Astrocyte (in vitro differentiated cells and primary cell): ENCODE results near the gene C10orf62. TPM values are rescaled to one million over a fixed set of nuclear protein-coding genes. Genes with fewer than 3 reads are reported as not detected.

Source experiments
- DNase-seq: peaks from one replicate; pipeline ENCODE4 v3.0.0-alpha.2; 2010; ENCODE audit warnings: low read depth
- FAIRE-seq: peaks from 2 replicates; lab custom pipeline; 2011; peaks lifted over from hg19 to GRCh38; lab: Jason Lieb, UNC
- H2AFZ ChIP-seq: 2 replicates; pipeline ENCODE4 v1.6.0; 2012; ENCODE audit warnings: low read depth, low read length, inconsistent platforms
- H3K27ac ChIP-seq: 2 replicates; pipeline ENCODE4 v1.5.1; 2011; ENCODE audit warnings: low read depth, low read length, inconsistent platforms
- H3K27me3 ChIP-seq: 2 replicates; pipeline ENCODE4 v1.6.0; 2011; ENCODE audit warnings: low read length, inconsistent platforms; ENCODE audit not compliant: insufficient read depth
- H3K36me3 ChIP-seq: 2 replicates; pipeline ENCODE4 v1.5.1; 2011; ENCODE audit warnings: low read length, inconsistent platforms; ENCODE audit not compliant: insufficient read depth
- H3K4me1 ChIP-seq: 2 replicates; pipeline ENCODE4 v1.5.1; 2011; ENCODE audit warnings: low read length, inconsistent platforms; ENCODE audit not compliant: insufficient read depth
- H3K4me2 ChIP-seq: 2 replicates; pipeline ENCODE4 v1.6.0; 2012; ENCODE audit warnings: low read length, inconsistent platforms
- H3K4me3 ChIP-seq: 2 replicates; pipeline ENCODE4 v1.5.1; 2011; ENCODE audit warnings: low read depth, mild to moderate bottlenecking, low read length, inconsistent platforms; ENCODE audit not compliant: insufficient read depth
- H3K79me2 ChIP-seq: 2 replicates; pipeline ENCODE4 v1.6.0; 2012; ENCODE audit warnings: mild to moderate bottlenecking, low read length, inconsistent platforms; ENCODE audit not compliant: insufficient read depth
- H3K9ac ChIP-seq: 2 replicates; pipeline ENCODE4 v1.6.0; 2012; ENCODE audit warnings: mild to moderate bottlenecking, low read length, inconsistent platforms
- H3K9me3 ChIP-seq: 2 replicates; pipeline ENCODE4 v1.5.1; 2012; ENCODE audit warnings: low read depth, mild to moderate bottlenecking, low read length, inconsistent platforms; ENCODE audit not compliant: insufficient read depth
- H4K20me1 ChIP-seq: 2 replicates; pipeline ENCODE4 v1.6.0; 2012; ENCODE audit warnings: low read length, inconsistent platforms; ENCODE audit not compliant: insufficient read depth
- H3K27ac Mint-ChIP-seq: one replicate; pipeline ENCODE4 v1.8.0; 2021; ENCODE audit warnings: mild to moderate bottlenecking, mixed read lengths; ENCODE audit not compliant: unreplicated experiment
- H3K27me3 Mint-ChIP-seq: one replicate; pipeline ENCODE4 v1.8.0; 2021; ENCODE audit warnings: low read depth, mixed read lengths; ENCODE audit not compliant: unreplicated experiment
- H3K36me3 Mint-ChIP-seq: one replicate; pipeline ENCODE4 v1.8.0; 2021; ENCODE audit warnings: low read depth, mixed read lengths; ENCODE audit not compliant: unreplicated experiment
- H3K4me1 Mint-ChIP-seq: one replicate; pipeline ENCODE4 v1.8.0; 2021; ENCODE audit warnings: low read depth, mixed read lengths; ENCODE audit not compliant: unreplicated experiment
- H3K4me3 Mint-ChIP-seq: one replicate; pipeline ENCODE4 v1.8.0; 2021; ENCODE audit warnings: mild to moderate bottlenecking, moderate library complexity, mixed read lengths; ENCODE audit not compliant: unreplicated experiment
- H3K9me3 Mint-ChIP-seq: one replicate; pipeline ENCODE4 v1.8.0; 2021; ENCODE audit warnings: mild to moderate bottlenecking, mixed read lengths; ENCODE audit not compliant: unreplicated experiment
- EZH2 ChIP-seq: IDR thresholded peaks from 2 replicates; pipeline ENCODE4 v1.6.1; 2012; ENCODE audit warnings: mild to moderate bottlenecking, low read length, inconsistent platforms; ENCODE audit not compliant: insufficient read depth
- total RNA-seq: library from RNA; stranded (reverse); gene quantifications from 2 replicates; pipeline ENCODE4 v1.2.1, GENCODE V29; 2021
- TF ChIP-seq, protein P1 (sequence below): IDR thresholded peaks from 2 replicates; pipeline ENCODE4 v1.5.1; 2011; ENCODE audit warnings: low read depth, mild to moderate bottlenecking, inconsistent platforms, low read length, moderate library complexity; ENCODE audit not compliant: insufficient read depth

C10orf62 gene
- total RNA-seq, 1 donor from 2014 or later, result not detected

DNA sequence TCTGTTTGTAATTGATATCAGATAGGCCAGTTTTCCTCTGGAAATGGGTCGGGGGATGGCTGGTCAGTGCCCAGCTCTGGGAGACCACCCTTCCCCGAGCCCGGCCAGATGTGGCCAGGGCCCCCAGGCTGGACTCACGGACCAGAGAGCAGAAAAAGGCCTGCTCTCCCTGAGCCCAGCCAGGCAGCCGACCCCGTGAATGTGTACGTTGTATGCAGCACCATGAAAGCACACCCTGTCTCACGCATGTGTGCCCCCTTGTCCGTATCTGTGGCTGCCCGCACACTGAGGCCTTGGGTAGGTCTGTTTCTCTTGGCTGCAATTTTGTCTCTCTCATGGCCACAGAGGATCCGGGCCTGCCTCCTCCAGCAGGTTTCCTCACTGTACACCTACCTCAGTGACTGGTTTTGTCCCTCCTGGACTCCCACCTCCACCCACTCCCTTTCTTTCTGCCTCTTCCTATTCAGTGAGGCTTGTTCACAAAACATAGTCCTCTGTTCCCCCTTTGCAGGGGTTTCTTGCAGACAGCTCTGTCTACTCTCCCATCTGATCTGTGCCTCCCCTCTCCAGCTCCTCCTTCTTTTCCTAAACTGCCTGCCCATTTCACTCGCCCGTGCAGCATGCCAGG is 40.6 kb upstream of the C10orf62 start:
- no peak for TF ChIP-seq EZH2
- TF ChIP-seq, protein P1, sequence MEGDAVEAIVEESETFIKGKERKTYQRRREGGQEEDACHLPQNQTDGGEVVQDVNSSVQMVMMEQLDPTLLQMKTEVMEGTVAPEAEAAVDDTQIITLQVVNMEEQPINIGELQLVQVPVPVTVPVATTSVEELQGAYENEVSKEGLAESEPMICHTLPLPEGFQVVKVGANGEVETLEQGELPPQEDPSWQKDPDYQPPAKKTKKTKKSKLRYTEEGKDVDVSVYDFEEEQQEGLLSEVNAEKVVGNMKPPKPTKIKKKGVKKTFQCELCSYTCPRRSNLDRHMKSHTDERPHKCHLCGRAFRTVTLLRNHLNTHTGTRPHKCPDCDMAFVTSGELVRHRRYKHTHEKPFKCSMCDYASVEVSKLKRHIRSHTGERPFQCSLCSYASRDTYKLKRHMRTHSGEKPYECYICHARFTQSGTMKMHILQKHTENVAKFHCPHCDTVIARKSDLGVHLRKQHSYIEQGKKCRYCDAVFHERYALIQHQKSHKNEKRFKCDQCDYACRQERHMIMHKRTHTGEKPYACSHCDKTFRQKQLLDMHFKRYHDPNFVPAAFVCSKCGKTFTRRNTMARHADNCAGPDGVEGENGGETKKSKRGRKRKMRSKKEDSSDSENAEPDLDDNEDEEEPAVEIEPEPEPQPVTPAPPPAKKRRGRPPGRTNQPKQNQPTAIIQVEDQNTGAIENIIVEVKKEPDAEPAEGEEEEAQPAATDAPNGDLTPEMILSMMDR, result no peak
- Mint-ChIP-seq H3K4me1 (peaks cover 61% of the 10 kb centered on the region), H3K27me3 (no peaks in the 10 kb centered on the region), H3K36me3 (peaks cover 7% of the 10 kb centered on the region), H3K4me3 (peak overlapping the region; percentile 63), H3K27ac (peak overlapping the region; percentile 48), H3K9me3 (no peaks in the 10 kb centered on the region)
- Histone ChIP-seq H4K20me1 (peaks cover 10% of the 10 kb centered on the region), H3K4me2 (no peak overlapping the region), H3K9me3 (no peaks in the 10 kb centered on the region), H3K4me3 (no peak overlapping the region), H2AFZ (no peak overlapping the region), H3K27ac (no peak overlapping the region), H3K4me1 (peaks cover 20% of the 10 kb centered on the region), H3K79me2 (peaks cover 57% of the 10 kb centered on the region), H3K36me3 (no peaks in the 10 kb centered on the region), H3K27me3 (no peaks in the 10 kb centered on the region), H3K9ac (no peak overlapping the region)
- DNase-seq (no peak), FAIRE-seq (no peak)

GRCh38 chr10:97549587-97550322 is 39.8 kb upstream of the C10orf62 start:
- no peak overlapping the region for H3K4me2 ChIP-seq
- H3K36me3 Mint-ChIP-seq, result peaks cover 7% of the 10 kb centered on the region
- FAIRE-seq (no peak), DNase-seq (no peak)
- no peaks in the 10 kb centered on the region for H3K9me3 ChIP-seq
- no peak overlapping the region for H2AFZ ChIP-seq
- H3K79me2 ChIP-seq, result peaks cover 50% of the 10 kb centered on the region
- peaks cover 12% of the 10 kb centered on the region for H4K20me1 ChIP-seq
- H3K4me3 Mint-ChIP-seq, result peak overlapping the region; percentile 63
- H3K9ac ChIP-seq, result peak overlapping the region; percentile 7
- peaks cover 56% of the 10 kb centered on the region for H3K4me1 Mint-ChIP-seq
- no peaks in the 10 kb centered on the region for H3K27me3 ChIP-seq
- TF ChIP-seq EZH2, result no peak
- TF ChIP-seq, protein P1, result no peak
- no peak overlapping the region for H3K27ac ChIP-seq
- H3K4me1 ChIP-seq, result peaks cover 15% of the 10 kb centered on the region
- H3K9me3 Mint-ChIP-seq, result no peaks in the 10 kb centered on the region
- no peak overlapping the region for H3K4me3 ChIP-seq
- H3K36me3 ChIP-seq, result no peaks in the 10 kb centered on the region
- no peaks in the 10 kb centered on the region for H3K27me3 Mint-ChIP-seq
- H3K27ac Mint-ChIP-seq, result peak overlapping the region; percentile 15
